ENCODE measurements around the gene RNF141. TPM values are rescaled to one million over a fixed set of nuclear protein-coding genes. Genes with fewer than 3 reads are reported as not detected.

RNF141 gene, protein sequence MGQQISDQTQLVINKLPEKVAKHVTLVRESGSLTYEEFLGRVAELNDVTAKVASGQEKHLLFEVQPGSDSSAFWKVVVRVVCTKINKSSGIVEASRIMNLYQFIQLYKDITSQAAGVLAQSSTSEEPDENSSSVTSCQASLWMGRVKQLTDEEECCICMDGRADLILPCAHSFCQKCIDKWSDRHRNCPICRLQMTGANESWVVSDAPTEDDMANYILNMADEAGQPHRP
- 10 to 100 TPM; 16.6 to 42.2 (median 36.1) TPM for total RNA-seq
- 10 to 100 TPM in 2 of 3 donors, 1 to 10 TPM in 1; 5.0 to 13.7 (median 11.7) TPM for polyA plus RNA-seq
- long read RNA-seq, donor 1, full-length matches to known transcripts: 40 of 42 reads
- long read RNA-seq, donor 1, partial matches to known transcripts: 1 of 42 reads
- long read RNA-seq, donor 1, other reads (novel, unspliced or antisense): 1 of 42 reads
- long read RNA-seq, donor 2, full-length matches to known transcripts: 40 of 47 reads
- long read RNA-seq, donor 2, partial matches to known transcripts: 3 of 47 reads
- long read RNA-seq, donor 2, other reads (novel, unspliced or antisense): 4 of 47 reads

DNA sequence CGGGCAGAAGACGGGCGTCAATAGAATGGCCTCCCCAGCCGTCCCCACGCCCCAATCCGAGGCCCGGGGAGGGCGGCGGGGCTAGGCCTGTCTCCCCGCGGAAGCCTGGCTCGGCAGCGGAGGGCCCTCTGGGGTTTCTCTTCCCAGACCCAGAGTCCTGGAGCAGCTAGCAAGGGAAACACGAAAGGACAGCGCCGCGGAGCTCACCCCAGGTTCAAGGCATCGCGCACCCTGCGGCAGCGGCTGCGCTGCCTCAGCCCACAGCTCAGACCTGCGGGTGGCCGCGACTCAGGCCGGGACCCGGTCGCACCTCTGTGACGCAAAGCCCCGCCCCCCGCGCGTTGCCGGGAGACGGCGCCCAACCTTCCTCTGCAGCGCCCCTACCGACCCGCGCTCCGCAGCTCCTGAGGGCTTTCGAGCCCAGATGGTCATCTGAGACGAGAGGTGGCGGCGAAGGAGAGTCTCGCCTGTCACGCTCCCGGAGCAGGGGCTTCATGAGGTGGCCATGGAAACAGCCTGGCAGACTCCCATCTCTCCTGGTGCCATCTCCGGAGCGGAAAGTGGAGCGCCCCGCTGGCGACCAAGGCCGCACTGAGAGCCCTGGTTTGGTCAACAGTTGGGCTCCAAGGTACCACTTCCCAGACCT is at the start of gene RNF141:
Gene RNF141, minus strand, starts transcription at position 273 of the 646 bp plus-strand sequence. CDS start 7,029 bp downstream, outside the sequence.
- no peaks in the 10 kb centered on the region for H3K27me3 ChIP-seq (ENCODE audit: insufficient read depth in 3 of 3, low read length in 2 of 3)
- no peaks in the 10 kb centered on the region for H3K9me3 ChIP-seq
- ATAC-seq (peak; percentile 99 to 100 (median 99)), DNase-seq (peak; percentile 97 to 98)
- peak within 1 kb of the TSS; percentile 90 for H3K27ac ChIP-seq
- peak; percentile 78 for TF ChIP-seq CTCF (IDR thresholded peaks at IDR 0.05)
- WGBS, 3 donors: 0% methylated on average over 33 to 54 of the region's 54 CpGs
- no peaks in the 10 kb centered on the region for H3K36me3 ChIP-seq (ENCODE audit: insufficient read depth in 1 of 2, low read depth in 1 of 2)
- intact Hi-C loops (cut with DNase I): loop anchor here (2.0 to 5.0 kb wide), 3 partner anchors 111 to 196 kb away; no protein-coding TSS in a partner anchor
- H3K4me1 ChIP-seq: peaks cover 19% of the 10 kb centered on the region
- H3K4me3 ChIP-seq: peak within 1 kb of the TSS; percentile 82

DNA sequence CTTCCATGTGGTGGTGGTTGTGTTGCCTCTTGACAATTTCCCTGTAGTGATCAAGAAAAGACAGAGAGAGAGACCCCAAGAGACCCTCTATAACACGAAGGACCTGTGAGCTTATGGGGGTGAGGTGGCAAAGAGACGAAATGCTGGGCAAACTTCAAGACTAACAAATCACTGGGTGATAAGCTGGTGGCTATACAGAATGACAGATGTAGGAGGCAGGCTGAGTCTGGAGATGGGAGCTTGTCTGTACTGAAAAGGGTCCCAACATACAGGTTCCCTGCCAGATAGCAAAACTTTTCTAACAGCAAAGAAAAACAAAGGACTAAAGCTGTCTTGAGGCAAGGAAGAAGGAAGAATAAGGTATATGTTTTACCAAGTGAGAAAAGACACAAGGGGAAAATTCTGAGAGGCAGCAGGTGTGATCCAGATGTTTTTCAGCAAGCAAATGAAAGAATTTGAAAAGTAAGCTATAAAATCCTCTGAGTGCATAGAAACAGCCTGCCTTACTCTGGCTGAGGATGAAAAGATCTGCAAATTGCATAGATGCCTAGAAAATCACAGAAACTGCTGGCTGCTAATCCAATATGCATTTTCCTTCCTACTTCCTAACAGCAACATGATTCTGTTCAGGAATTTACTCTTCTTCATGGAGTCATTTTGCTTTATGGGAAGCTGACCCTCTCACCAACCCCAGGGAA is 49.4 kb upstream of the RNF141 start:
- H3K4me3 ChIP-seq: no peak overlapping the region
- H3K9me3 ChIP-seq: no peaks in the 10 kb centered on the region
- no peaks in the 10 kb centered on the region for H3K36me3 ChIP-seq (ENCODE audit: insufficient read depth in 1 of 2, low read depth in 1 of 2)
- no peak overlapping the region for H3K27ac ChIP-seq
- H3K27me3 ChIP-seq (ENCODE audit: insufficient read depth in 3 of 3, low read length in 2 of 3): no peaks in the 10 kb centered on the region
- no peak for TF ChIP-seq CTCF (IDR thresholded peaks at IDR 0.05)
- WGBS, 3 donors: 66 to 71% (median 71%) methylated on average over 2 of the region's 2 CpGs
- ATAC-seq (no peak), DNase-seq (no peak)
- H3K4me1 ChIP-seq: peaks cover 17% of the 10 kb centered on the region
- intact Hi-C loops (cut with DNase I): no loop called here

GRCh38 chr11:10588904-10589303 is 47.9 kb upstream of the RNF141 start:
- no peak for TF ChIP-seq CTCF (IDR thresholded peaks at IDR 0.05)
- no peak for DNase-seq
- intact Hi-C loops (cut with DNase I): no loop called here
- peaks cover 19% of the 10 kb centered on the region for H3K4me1 ChIP-seq
- no peak overlapping the region for H3K4me3 ChIP-seq
- H3K27ac ChIP-seq: no peak overlapping the region
- H3K9me3 ChIP-seq: no peaks in the 10 kb centered on the region
- 76 to 96% (median 91%) methylated on average over 2 of the region's 2 CpGs for WGBS, 3 donors
- H3K36me3 ChIP-seq (ENCODE audit: insufficient read depth in 1 of 2, low read depth in 1 of 2): no peaks in the 10 kb centered on the region
- H3K27me3 ChIP-seq (ENCODE audit: insufficient read depth in 3 of 3, low read length in 2 of 3): no peaks in the 10 kb centered on the region
- no peak for ATAC-seq

DNA sequence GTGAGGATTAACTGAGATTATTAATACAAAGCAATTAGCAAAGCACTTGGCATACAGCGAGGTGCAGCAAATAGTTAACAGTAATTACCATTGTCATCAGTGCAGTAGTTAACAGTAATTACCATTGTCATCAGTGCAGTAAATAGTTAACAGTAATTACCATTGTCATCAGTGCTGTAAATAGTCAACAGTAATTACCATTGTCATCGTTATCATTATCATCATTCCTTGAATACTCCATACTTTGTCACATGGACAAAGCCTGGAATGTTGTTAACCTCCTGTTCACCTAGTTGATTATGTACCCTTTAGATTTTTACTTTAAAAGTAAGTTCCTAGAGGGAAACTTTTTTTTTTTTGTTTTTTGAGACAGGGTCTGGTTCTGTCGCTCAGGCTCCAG is 47.0 kb upstream of the RNF141 start:
- Histone ChIP-seq H3K9me3 (no peaks in the 10 kb centered on the region), H3K4me3 (no peak overlapping the region), H3K4me1 (peaks cover 25% of the 10 kb centered on the region), H3K27ac (no peak overlapping the region), H3K27me3 (ENCODE audit: insufficient read depth in 3 of 3, low read length in 2 of 3) (no peaks in the 10 kb centered on the region), H3K36me3 (ENCODE audit: insufficient read depth in 1 of 2, low read depth in 1 of 2) (no peaks in the 10 kb centered on the region)
- no peak for TF ChIP-seq CTCF (IDR thresholded peaks at IDR 0.05)
- DNase-seq: no peak
- ATAC-seq: no peak
- intact Hi-C loops (cut with DNase I): no loop called here
- 91 to 94% (median 91%) methylated on average over 3 of the region's 3 CpGs for WGBS, 3 donors
